IPS-20b (cell line): ENCODE results near the gene RAVER2.
"Not testable (repeated sequence)": the region's sequence is repeated elsewhere in the genome, so short reads cannot be mapped to it uniquely, and the experiment has no call there.

Experiments
- H3K27ac ChIP-seq: one replicate; pipeline ENCODE4 v1.5.1; 2013; ENCODE audit warnings: low read length
- H3K27me3 ChIP-seq: 2 replicates; pipeline ENCODE4 v1.6.1; 2013; ENCODE audit warnings: mild to moderate bottlenecking, low read length, inconsistent platforms; ENCODE audit not compliant: insufficient read depth
- H3K36me3 ChIP-seq: 2 replicates; pipeline ENCODE4 v1.6.1; 2013; ENCODE audit warnings: low read depth, mild to moderate bottlenecking, inconsistent platforms, low read length, moderate library complexity; ENCODE audit not compliant: insufficient read depth
- H3K4me1 ChIP-seq: 2 replicates; pipeline ENCODE4 v1.6.1; 2013; ENCODE audit warnings: mild to moderate bottlenecking, control low read depth, inconsistent platforms, low read length, moderate library complexity; ENCODE audit not compliant: insufficient read depth
- H3K4me3 ChIP-seq: 2 replicates; pipeline ENCODE4 v1.5.1; 2013; ENCODE audit warnings: mild to moderate bottlenecking, low read length, inconsistent platforms
- H3K9ac ChIP-seq: 2 replicates; pipeline ENCODE4 v1.6.1; 2013; ENCODE audit warnings: low read depth, mild to moderate bottlenecking, inconsistent platforms, low read length, moderate library complexity
- H3K9me3 ChIP-seq: 2 replicates; pipeline ENCODE4 v1.6.1; 2013; ENCODE audit warnings: mild to moderate bottlenecking, low read depth, low read length, inconsistent platforms; ENCODE audit not compliant: insufficient read depth

The RAVER2 gene, protein sequence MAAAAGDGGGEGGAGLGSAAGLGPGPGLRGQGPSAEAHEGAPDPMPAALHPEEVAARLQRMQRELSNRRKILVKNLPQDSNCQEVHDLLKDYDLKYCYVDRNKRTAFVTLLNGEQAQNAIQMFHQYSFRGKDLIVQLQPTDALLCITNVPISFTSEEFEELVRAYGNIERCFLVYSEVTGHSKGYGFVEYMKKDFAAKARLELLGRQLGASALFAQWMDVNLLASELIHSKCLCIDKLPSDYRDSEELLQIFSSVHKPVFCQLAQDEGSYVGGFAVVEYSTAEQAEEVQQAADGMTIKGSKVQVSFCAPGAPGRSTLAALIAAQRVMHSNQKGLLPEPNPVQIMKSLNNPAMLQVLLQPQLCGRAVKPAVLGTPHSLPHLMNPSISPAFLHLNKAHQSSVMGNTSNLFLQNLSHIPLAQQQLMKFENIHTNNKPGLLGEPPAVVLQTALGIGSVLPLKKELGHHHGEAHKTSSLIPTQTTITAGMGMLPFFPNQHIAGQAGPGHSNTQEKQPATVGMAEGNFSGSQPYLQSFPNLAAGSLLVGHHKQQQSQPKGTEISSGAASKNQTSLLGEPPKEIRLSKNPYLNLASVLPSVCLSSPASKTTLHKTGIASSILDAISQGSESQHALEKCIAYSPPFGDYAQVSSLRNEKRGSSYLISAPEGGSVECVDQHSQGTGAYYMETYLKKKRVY

DNA sequence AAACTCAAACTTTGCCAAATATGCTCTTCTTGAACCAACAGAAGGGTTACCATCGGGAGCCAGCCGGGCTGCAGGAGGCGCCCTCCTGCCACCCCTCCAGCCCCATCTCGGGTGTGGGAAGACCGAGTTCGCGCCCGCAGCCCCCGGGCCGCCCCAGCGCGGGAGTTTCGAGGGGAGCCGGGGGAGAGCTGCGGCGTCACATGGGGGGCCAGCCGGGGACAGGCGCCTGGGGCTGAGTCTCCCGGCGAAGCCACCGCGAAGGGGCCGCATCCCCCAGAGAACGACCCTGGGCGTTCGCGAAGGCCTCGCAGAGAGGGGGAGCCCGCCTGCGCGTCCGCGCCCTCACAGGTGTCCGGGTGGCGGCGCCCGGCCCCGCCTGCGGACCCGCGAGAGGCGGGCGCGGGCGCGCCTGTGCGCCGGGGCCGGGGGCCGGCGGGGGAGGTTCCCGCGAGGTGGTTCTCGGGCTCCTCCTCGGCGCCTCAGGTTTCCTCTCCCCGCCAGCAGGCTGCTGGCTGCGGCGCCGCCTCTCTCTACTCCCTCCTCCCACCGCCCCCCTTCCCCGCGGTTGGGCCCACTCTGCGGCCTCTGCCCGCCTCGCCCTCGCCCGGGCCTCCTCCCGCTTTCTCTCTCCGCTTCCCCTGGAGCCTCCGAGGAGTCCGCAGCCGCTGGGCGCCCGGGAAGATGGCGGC is at the start of gene RAVER2:
Gene RAVER2 (plus strand): TSS at position 584 of the 689 bp plus-strand sequence. CDS start 98 bp downstream, at position 682.
- Histone ChIP-seq H3K27me3 (peaks cover 3% of the 10 kb centered on the region; the same call in 1 of the 2 replicates), H3K9ac (peak within 1 kb of the TSS; percentile 84), H3K4me1 (peaks cover 7% of the 10 kb centered on the region; the same call in 1 of the 2 replicates), H3K4me3 (peak within 1 kb of the TSS; percentile 93), H3K9me3 (no peaks in the 10 kb centered on the region), H3K36me3 (no peaks in the 10 kb centered on the region), H3K27ac (peak within 1 kb of the TSS; percentile 7)

DNA sequence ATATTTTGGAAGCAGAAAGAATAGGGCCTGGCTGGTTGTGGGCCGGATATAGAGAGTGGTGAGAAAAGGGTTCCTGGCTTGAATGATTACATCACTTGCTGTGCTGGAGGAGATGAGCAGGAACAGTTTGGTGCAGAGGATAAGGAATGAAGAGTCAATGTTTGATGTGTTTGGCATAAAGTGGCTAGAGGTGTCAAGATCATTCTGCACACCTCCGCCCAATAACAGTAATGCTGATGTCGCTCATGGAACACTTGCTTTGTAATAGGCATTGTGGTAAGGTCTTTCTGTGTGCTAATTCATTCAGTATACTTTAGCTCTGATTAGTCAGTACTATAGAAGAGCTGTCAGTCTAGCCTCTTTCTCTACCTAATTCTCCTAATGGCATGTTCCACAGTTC is 48.0 kb upstream of the RAVER2 start:
- H3K9me3 ChIP-seq, result no peaks in the 10 kb centered on the region
- no peak overlapping the region for H3K4me3 ChIP-seq
- no peaks in the 10 kb centered on the region for H3K27me3 ChIP-seq
- peaks cover 4% of the 10 kb centered on the region; the same call in 1 of the 2 replicates for H3K4me1 ChIP-seq
- no peak overlapping the region for H3K9ac ChIP-seq
- no peak overlapping the region for H3K27ac ChIP-seq
- H3K36me3 ChIP-seq, result peaks cover 38% of the 10 kb centered on the region

DNA sequence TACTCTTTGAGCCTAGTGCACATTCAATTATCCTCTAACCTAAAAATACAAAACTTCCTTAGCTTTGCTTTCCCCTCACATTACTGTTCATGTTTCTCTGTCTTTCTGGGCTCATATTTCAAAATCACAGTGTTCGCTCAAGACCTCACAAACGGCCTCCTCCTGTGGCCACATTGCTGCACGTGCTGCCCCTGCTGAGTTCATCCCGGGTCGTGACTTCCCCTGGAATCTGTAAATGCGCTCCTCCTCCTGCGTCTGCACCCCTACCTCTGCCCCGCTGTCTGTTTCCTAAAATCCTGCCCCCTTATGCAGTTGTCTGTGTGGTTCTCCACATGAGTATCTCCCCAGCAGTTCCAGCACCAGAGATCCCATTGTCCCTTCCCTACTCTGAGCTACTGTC is 45.5 kb upstream of the RAVER2 start:
- Histone ChIP-seq H3K9ac (0 out of 2 replicates have a peak overlapping the region, but pooled peaks have one; percentile 37), H3K27me3 (no peaks in the 10 kb centered on the region), H3K27ac (no peak overlapping the region), H3K4me3 (no peak overlapping the region), H3K36me3 (peaks cover 13% of the 10 kb centered on the region; the same call in 1 of the 2 replicates), H3K9me3 (no peaks in the 10 kb centered on the region), H3K4me1 (peaks cover 4% of the 10 kb centered on the region; the same call in 1 of the 2 replicates)

DNA sequence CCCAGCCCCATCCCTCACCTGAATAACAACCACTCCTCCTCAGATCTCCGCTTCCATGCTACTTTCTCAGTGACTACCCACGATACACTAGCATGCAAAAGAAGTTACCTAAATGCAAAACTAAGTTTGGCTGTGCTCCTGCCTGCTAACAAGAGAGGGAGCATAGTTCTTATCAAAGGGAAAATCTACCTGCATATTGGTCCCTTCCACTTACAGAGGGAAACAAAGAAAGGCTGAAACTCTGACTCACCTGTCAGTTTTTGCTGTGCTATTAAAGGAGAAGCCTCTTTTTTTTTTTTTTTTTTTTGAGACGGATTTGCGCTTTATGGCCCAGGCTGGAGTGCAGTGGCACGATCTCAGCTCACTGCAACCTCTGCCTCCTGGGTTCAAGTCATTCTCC is 43.8 kb upstream of the RAVER2 start:
- Histone ChIP-seq H3K9ac (no peak overlapping the region), H3K4me3 (no peak overlapping the region), H3K27me3 (no peaks in the 10 kb centered on the region), H3K36me3 (peaks cover under 1% of the 10 kb centered on the region; the same call in 1 of the 2 replicates), H3K4me1 (peaks cover 4% of the 10 kb centered on the region; the same call in 1 of the 2 replicates), H3K9me3 (no peaks in the 10 kb centered on the region), H3K27ac (no peak overlapping the region)

DNA sequence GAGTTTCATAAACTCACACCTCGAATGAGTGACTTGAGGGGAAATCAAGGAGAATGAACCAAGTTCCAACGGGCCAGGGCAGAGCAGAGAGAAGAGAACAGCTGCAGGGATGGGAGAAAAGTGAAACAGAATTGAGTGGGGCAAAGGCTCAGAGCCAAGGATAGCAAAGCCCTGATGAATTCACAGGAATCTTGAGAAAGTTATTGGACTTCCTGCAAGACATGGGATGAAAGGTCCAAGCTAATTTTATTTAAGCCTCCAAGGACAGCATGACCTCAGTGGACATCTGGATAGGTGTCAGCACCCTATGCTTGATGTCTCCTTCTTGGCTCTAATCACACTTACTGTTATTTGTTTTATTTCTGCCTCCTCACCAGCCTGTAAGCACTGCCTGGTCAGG is 43.0 kb upstream of the RAVER2 start:
- H3K4me3 ChIP-seq, result no peak overlapping the region
- H3K9me3 ChIP-seq, result no peaks in the 10 kb centered on the region
- peaks cover 4% of the 10 kb centered on the region; the same call in 1 of the 2 replicates for H3K4me1 ChIP-seq
- no peak overlapping the region for H3K27ac ChIP-seq
- H3K27me3 ChIP-seq, result no peaks in the 10 kb centered on the region
- H3K9ac ChIP-seq, result no peak overlapping the region
- no peaks in the 10 kb centered on the region for H3K36me3 ChIP-seq

DNA sequence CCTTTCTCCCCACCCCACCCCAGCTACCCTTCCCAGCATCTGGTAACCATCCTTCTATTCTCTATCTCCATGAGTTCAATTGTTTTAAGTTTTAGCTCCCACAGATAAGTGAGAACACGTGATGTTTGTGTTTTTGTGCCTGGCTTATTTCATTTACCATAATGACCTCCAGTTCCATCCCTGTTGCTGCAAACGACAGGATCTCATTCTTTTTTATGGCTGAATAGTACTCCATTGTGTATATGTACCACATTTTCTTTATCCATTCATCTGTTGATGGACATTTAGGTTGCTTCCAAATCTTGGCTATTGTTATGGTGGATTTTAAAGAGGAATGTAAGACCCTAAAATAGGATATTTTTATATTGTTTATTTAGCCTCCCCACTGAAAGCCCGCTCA is 42.2 kb upstream of the RAVER2 start:
- not testable (repeated sequence) for H3K36me3 ChIP-seq, H3K4me3 ChIP-seq, H3K4me1 ChIP-seq, H3K9me3 ChIP-seq, H3K27ac ChIP-seq, H3K9ac ChIP-seq, H3K27me3 ChIP-seq

DNA sequence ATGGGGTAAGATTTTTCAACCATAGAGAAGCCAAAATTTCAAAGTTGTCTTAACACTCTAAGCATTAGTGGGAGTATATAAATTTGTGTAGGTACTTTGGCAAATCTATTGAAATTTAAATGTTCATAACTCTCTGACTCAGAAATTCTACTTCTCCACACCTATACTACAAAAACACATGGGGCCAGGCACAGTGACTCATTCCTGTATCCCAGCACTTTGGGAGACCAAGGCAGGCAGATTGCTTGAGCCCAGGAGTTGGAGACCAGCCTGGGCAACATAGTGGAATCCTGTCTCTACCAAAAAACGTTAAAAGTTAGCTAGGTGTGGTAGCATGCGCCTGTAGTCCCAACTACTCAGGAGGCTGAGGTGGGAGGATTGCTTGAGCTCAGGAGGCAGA is 41.3 kb upstream of the RAVER2 start:
- H3K36me3 ChIP-seq, result no peaks in the 10 kb centered on the region
- no peaks in the 10 kb centered on the region for H3K27me3 ChIP-seq
- H3K9me3 ChIP-seq, result no peaks in the 10 kb centered on the region
- no peak overlapping the region for H3K4me3 ChIP-seq
- H3K9ac ChIP-seq, result no peak overlapping the region
- peaks cover 4% of the 10 kb centered on the region; the same call in 1 of the 2 replicates for H3K4me1 ChIP-seq
- no peak overlapping the region for H3K27ac ChIP-seq

DNA sequence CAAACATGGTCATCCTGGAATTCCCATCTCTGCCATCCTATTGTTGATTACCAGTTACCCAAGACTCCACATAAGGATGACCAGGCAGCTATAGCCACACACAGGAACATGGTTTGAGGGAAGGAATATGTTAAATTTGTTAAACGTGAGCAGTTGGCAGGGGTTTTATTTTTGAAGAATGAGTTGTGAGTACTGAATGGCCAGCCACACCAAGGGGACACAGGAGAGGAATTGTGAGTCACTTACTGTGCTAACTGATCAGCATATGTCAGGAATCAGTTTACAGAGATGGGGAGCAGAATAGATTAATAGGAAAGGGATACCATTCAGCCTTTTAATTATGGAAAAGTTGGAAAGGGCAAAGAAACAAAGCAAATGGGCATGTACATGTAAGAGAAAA is 39.3 kb upstream of the RAVER2 start:
- no peak overlapping the region for H3K4me3 ChIP-seq

DNA sequence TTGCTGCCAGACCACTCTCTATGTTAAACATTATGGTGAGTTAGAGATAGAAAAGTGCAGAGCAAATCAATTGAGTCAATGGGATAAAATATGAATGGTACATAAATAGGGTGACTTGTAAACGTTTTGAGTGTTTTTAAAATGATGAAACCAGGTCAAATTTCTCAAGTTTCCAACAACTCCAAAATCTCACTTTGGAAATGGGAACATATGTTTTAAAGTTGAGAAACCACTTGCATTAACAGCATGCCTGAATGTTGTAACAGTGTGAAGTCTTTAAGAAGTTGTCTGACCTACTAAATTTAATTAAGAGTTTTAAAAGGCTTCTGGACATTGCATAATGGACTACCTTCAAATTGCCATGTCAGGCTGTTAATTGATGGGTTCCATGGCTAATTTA is 33.6 kb upstream of the RAVER2 start:
- Histone ChIP-seq H3K36me3 (no peaks in the 10 kb centered on the region), H3K9me3 (no peaks in the 10 kb centered on the region), H3K9ac (no peak overlapping the region), H3K4me1 (peaks cover 8% of the 10 kb centered on the region; the same call in 1 of the 2 replicates), H3K27me3 (no peaks in the 10 kb centered on the region), H3K4me3 (no peak overlapping the region), H3K27ac (no peak overlapping the region)

More for the DNA sequence above, 39.3 kb upstream of the RAVER2 start:
- no peak overlapping the region for H3K9ac ChIP-seq
- H3K4me1 ChIP-seq, result no peaks in the 10 kb centered on the region
- no peaks in the 10 kb centered on the region for H3K27me3 ChIP-seq
- H3K27ac ChIP-seq, result no peak overlapping the region
- H3K36me3 ChIP-seq, result no peaks in the 10 kb centered on the region
- H3K9me3 ChIP-seq, result no peaks in the 10 kb centered on the region

DNA sequence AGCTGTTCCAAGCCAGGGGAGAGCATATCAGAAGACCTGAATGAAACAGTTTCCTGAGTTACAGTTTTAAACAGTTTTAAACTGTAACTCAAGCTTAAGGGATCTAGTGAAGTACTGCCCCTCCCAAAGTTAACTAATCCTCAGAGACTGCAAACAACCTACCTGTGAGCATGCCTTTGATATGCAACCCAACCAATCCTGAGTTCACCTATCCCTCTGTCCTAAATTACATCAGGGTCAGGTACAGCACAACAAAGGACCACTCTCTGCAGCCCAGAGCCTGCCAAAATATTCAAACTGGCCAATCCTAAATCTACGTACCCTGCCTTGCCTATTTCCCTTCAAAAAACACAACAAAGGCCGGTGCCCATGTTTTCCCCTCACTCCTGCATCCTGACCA is 32.8 kb upstream of the RAVER2 start:
- no peaks in the 10 kb centered on the region for H3K27me3 ChIP-seq
- H3K36me3 ChIP-seq, result no peaks in the 10 kb centered on the region
- peaks cover 8% of the 10 kb centered on the region; the same call in 1 of the 2 replicates for H3K4me1 ChIP-seq
- no peak overlapping the region for H3K4me3 ChIP-seq
- no peaks in the 10 kb centered on the region for H3K9me3 ChIP-seq
- no peak overlapping the region for H3K9ac ChIP-seq
- H3K27ac ChIP-seq, result no peak overlapping the region

DNA sequence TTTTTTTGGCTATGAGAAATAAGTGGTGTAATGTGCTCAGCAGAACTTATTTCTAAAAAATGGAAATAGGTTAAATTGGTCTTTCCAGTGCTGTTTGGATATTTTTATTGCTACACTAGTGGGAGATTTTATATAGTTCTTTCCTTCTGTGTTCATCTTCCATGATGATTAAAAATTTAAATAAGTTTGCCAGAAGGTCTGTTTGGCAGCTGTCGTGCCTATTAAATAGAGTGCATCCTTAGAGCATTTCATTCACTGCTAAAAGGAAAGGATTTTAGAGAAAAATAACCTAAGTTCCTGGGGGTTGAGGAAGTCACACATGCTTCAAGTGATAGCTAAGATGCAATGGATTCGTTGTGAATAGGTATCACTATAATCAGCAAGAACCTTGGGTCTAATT is 29.7 kb upstream of the RAVER2 start:
- H3K27ac ChIP-seq, result no peak overlapping the region
- no peak overlapping the region for H3K4me3 ChIP-seq
- 0 out of 2 replicates have a peak, but pooled peaks cover 3% of the 10 kb centered on the region for H3K9me3 ChIP-seq
- no peaks in the 10 kb centered on the region for H3K27me3 ChIP-seq
- no peak overlapping the region for H3K9ac ChIP-seq
- H3K4me1 ChIP-seq, result peaks cover 8% of the 10 kb centered on the region; the same call in 1 of the 2 replicates
- no peaks in the 10 kb centered on the region for H3K36me3 ChIP-seq
